AG04449 (cell line): ENCODE measurements around the gene RHEX.

Experiments used
- CTCF ChIA-PET: fragments of 350-600 bp; formaldehyde crosslinking; extraction: SDS; loops from one replicate; lab custom pipeline; 2021; ENCODE audit warnings: antibody characterized with exemption; lab: Yijun Ruan, JAX
- POLR2A ChIA-PET: fragments of 400-600, 350-600 bp; formaldehyde crosslinking; extraction: SDS; loops from one replicate; lab custom pipeline; 2020; ENCODE audit warnings: antibody characterized with exemption, inconsistent platforms; lab: Yijun Ruan, JAX
- DNase-seq: peaks from one replicate; pipeline ENCODE4 v3.0.0-alpha.2; 2010; ENCODE audit warnings: low read depth, low spot score
- H3K4me3 ChIP-seq: 2 replicates; pipeline ENCODE4 v1.5.1; 2011; ENCODE audit warnings: low read depth, mild to moderate bottlenecking, control low read depth, low read length
- TF ChIP-seq, protein P1 (sequence below): IDR thresholded peaks from one replicate; pipeline ENCODE4 v1.5.1; 2011; ENCODE audit warnings: mild to moderate bottlenecking, moderate library complexity, low read length, control low read depth, inconsistent platforms; ENCODE audit not compliant: insufficient read depth; ENCODE audit errors: missing control alignments

Gene RHEX

DNA sequence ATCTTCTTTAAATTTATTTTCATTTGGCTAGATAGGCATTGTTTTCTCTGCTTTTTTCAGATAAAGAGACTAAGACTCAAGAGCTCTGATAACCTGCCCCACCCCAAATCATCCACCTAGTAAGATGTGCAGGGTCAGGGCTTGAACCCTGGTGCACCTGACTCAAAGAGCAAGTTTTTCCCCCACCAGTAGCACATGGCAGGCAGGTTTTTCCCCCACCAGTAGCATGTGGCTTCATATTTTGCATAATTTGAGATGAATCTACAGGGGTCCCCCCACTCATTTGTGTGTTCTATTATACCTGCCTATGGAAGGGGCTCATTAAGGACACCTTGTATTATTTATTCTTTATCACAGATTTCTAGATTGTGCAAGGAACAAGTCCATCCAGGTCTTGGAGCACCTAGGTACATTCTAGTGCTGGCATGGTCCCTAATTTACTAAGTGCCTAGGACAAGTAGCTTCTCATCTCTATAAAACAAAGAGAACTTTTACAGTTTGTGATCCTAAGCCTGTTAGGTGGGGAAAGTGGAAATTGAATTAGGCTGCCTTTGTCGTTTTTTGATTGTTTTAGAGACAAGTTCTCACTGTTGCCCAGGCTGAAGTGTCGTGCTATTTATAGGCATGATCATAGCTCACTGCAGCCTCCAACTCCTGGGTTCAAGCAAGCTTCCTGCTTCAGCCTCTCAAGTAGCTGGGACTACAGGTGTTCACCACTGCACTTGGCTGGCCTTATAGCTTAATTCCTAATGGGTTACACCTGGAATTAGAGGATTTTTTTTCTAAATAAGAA is 16.1 kb upstream of the RHEX start:
- no peak for DNase-seq
- ChIA-PET CTCF (interaction anchor here (0.6 to 1.5 kb wide), 3 partner anchors 59 to 378 kb away, joined by 3 to 5 read pairs (median 3); no protein-coding TSS in a partner anchor), POLR2A (no interaction called here)
- TF ChIP-seq, protein P1, sequence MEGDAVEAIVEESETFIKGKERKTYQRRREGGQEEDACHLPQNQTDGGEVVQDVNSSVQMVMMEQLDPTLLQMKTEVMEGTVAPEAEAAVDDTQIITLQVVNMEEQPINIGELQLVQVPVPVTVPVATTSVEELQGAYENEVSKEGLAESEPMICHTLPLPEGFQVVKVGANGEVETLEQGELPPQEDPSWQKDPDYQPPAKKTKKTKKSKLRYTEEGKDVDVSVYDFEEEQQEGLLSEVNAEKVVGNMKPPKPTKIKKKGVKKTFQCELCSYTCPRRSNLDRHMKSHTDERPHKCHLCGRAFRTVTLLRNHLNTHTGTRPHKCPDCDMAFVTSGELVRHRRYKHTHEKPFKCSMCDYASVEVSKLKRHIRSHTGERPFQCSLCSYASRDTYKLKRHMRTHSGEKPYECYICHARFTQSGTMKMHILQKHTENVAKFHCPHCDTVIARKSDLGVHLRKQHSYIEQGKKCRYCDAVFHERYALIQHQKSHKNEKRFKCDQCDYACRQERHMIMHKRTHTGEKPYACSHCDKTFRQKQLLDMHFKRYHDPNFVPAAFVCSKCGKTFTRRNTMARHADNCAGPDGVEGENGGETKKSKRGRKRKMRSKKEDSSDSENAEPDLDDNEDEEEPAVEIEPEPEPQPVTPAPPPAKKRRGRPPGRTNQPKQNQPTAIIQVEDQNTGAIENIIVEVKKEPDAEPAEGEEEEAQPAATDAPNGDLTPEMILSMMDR: no peak
- no peak overlapping the region for H3K4me3 ChIP-seq

DNA sequence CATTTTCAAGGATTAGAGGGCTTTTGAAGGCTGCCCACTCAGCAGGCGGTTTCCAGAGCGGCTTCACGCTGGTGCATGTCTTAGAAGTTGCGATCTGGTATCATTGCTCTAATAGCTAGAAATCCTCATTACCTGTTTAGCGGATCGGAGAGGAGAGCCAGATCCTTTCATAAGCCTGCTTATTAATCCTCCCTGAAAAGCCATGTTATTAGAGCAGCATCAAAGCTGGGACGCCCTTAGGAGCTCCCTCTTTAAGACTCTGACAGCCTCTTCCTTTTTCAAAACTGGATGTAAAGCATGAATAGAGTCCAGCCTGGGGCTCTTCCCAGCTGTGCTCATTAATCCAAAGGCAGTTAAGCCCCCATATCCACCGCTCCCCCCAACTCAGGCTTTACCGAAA is 15.4 kb upstream of the RHEX start:
- TF ChIP-seq, protein P1: no peak
- H3K4me3 ChIP-seq: no peak overlapping the region
- CTCF ChIA-PET: interaction anchor here (0.6 to 1.5 kb wide), 4 partner anchors 42 to 379 kb away, joined by 3 to 5 read pairs (median 3); no protein-coding TSS in a partner anchor
- DNase-seq: no peak
- POLR2A ChIA-PET: no interaction called here

DNA sequence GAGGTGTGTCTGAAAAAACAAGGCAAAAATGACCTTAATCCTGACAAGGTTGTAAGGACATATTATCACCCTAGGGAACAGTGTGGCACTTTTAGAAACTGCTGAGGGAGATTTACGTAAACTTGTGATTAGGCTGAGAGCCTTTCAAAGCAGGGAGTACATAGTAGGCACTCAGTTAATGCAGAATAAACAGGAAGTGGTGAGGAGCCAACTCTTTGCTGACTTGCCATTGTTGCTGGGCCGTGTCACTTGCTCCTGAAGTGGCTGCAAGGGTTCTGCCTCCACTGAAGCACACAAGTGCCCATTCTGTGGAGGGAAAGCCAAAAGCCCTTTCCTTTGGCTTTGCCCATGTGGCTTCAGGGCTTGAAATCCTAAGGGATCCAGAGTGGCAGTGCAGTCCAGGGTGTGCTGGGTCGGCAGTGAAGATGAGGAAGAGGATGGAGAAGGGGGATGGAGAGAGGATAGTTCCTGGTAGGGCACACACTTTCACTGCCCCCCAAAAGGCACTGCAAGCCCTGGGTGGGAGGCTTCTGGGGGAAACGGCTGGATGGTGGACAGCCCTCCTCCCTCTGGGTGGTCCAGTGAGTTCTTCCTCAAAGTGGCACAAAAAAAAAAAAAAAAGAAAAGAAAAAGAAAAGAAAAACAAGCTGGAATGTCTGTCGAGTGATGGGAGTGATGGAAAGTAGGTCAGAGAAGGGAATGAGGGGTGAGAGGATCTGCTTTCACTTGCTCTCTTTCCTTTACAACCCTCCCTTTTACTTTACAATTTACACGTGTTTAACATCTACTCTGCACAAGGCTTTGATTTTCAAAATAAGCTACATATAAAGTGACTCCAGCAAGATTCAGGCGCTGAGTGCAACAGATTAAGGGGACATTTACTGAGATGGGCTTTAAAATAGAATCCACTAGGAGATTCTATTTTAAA is 13.7 kb upstream of the RHEX start:
- TF ChIP-seq, protein P1: no peak
- CTCF ChIA-PET: interaction anchor here (0.6 to 2.9 kb wide), 3 partner anchors 9 to 63 kb away, joined by 3 to 20 read pairs (median 4); no protein-coding TSS in a partner anchor
- H3K4me3 ChIP-seq: no peak overlapping the region
- POLR2A ChIA-PET: no interaction called here
- DNase-seq: no peak

DNA sequence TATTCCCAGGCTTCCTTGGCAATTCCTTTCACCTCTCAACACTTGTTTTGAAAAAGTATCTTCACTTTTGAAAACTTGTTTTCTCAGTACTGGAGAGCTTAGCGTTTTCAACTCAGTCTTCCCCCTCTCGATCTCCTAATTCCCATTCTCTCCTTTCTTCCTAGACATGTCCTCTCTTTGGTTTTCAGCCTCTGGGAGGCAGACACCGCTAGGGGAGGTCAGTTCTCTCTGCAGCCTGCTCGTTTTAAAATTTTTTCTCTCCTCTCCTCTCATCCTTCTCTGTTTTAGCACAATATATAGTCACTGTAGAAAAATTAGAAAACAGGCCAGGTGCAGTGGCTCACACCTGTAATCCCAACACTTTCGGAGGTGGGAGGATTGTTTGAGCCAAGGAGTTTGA is 12.6 kb upstream of the RHEX start:
- POLR2A ChIA-PET: no interaction called here
- TF ChIP-seq, protein P1: no peak
- no peak overlapping the region for H3K4me3 ChIP-seq
- no peak for DNase-seq
- CTCF ChIA-PET: interaction anchor here (2.9 kb wide), 1 partner anchor 10 kb away, joined by 20 read pairs; no protein-coding TSS in a partner anchor

- no peak overlapping the region for H3K4me3 ChIP-seq
- TF ChIP-seq, protein P1: no peak
- POLR2A ChIA-PET: no interaction called here
- CTCF ChIA-PET: interaction anchor here (7.3 kb wide), 1 partner anchor 11 kb away, joined by 53 read pairs; no protein-coding TSS in a partner anchor
- no peak for DNase-seq
These were observed 11.3 kb upstream of the RHEX start for GRCh38 chr1:206041640-206042039.

GRCh38 chr1:206047271-206047670 is 5.7 kb upstream of the RHEX start:
- no peak overlapping the region for H3K4me3 ChIP-seq
- DNase-seq: no peak
- ChIA-PET CTCF (interaction anchor here (1.4 to 7.3 kb wide), 3 partner anchors 17 to 62 kb away, joined by 5 to 53 read pairs (median 5); no protein-coding TSS in a partner anchor), POLR2A (no interaction called here)
- TF ChIP-seq, protein P1: no peak
